Uterus (tissue), 2 donors: ENCODE results near the gene MTG2.

Experiments
- CTCF ChIP-seq, 4 experiments: fragments of 200-600 bp in 2 of 4; fragments of 450-650 bp in 2 of 4; sonication (generic) in 2 of 4; IDR thresholded peaks; one replicate each; pipeline ENCODE4 v1.5.1; 2016 to 2019; ENCODE audit warnings: antibody characterized with exemption in 4 of 4, mild to moderate bottlenecking in 2 of 4, moderate library complexity in 1 of 4
- POLR2A ChIP-seq, 2 donors: fragments of 450-650 bp; IDR thresholded peaks; one replicate each; pipeline ENCODE4 v1.6.1; 2016; ENCODE audit warnings: antibody characterized with exemption in 2 of 2, mild to moderate bottlenecking in 1 of 2, moderate library complexity in 1 of 2

DNA sequence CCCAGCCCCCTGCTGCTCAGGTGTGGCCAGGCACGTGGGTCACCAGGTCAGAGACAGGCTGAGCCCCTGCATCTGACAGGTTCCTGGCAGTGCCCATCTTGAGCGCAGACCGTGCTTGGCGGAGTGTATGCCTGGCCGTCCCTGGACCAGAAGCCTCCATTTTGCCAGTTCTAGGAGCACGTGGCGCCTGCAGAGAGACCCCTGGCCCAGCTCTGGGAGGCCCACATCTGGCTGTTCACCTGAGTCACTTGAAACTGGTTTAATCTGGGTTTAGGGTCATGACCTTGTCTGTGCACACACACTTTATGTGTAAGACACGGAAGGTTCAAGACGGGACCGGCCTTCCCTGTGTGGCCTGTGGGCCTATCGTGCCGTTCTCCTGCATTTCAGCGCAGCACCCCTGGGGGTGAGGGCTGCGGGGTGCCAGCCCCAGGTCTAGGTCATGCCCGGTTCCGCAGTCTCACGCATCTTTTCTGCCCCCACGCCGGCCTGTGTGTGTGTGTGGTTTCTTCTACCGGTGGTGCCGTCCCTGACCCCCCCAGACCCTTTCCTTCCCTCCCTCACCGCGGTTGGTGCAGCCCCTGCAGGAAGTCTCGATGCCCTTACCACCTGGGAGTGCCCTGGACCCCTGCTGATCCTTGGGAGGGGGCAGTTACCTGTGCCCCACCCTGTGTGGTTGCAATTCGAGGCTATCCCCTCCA lies 25.3 kb upstream of the MTG2 start:
- TF ChIP-seq POLR2A (IDR thresholded peaks at IDR 0.05): no peak
- no peak for TF ChIP-seq CTCF (IDR thresholded peaks at IDR 0.05)
